Fibroblast of mammary gland (primary cell): Measurements from ENCODE around the gene IKZF2.
A peak's percentile ranks its signal among the peaks of the same experiment; 100 is the strongest.

Experiments used
- DNase-seq: peaks from one replicate; pipeline ENCODE4 v3.0.0-alpha.2; 2010; ENCODE audit warnings: low read depth
- H3K4me3 ChIP-seq: 2 replicates; pipeline ENCODE4 v1.5.1; 2011; ENCODE audit warnings: low read depth, mild to moderate bottlenecking, low read length, moderate library complexity; ENCODE audit not compliant: control insufficient read depth
- TF ChIP-seq, protein P1 (sequence below): conservative IDR thresholded peaks from 2 replicates; pipeline ENCODE4 v1.5.1; 2011; ENCODE audit warnings: low read depth, low read length, inconsistent platforms; ENCODE audit not compliant: control insufficient read depth, insufficient read depth

Gene IKZF2

DNA sequence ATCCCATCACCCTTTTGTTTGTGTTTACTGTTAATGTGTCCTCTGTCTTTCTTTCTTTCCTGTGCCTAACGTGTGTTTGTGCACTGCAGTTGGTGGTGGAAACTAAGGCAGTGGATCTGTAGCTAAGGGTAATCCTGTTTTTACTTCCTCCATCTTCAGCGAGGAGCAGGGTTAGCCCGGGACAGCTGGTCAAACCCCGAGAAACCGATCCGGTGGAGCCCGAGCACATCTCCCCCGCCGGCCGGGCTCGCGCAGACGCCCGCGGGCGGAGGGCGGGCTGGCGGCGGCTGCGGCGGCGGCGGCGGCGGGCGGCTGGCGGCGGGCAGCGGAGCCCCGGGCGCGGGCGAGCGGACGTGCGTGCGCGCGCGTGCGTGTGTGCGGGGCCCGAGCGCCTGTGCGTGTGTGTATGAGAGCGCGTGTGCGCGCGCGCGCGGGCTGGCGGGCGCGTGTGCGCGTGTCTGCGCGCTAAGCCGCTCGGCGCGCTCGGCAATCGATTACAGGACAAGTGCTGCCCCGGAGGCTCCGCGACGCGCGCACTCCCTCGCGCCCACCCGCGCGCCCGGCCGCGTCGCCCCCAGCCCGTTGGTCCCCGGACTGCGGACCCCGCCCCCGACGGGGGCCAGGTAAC, at the start of gene IKZF2:
Gene IKZF2, minus strand, starts transcription at position 176 of the 628 bp plus-strand sequence. CDS start 2,983 bp downstream, outside the sequence.
- peak; percentile 87 for DNase-seq
- TF ChIP-seq, protein P1, sequence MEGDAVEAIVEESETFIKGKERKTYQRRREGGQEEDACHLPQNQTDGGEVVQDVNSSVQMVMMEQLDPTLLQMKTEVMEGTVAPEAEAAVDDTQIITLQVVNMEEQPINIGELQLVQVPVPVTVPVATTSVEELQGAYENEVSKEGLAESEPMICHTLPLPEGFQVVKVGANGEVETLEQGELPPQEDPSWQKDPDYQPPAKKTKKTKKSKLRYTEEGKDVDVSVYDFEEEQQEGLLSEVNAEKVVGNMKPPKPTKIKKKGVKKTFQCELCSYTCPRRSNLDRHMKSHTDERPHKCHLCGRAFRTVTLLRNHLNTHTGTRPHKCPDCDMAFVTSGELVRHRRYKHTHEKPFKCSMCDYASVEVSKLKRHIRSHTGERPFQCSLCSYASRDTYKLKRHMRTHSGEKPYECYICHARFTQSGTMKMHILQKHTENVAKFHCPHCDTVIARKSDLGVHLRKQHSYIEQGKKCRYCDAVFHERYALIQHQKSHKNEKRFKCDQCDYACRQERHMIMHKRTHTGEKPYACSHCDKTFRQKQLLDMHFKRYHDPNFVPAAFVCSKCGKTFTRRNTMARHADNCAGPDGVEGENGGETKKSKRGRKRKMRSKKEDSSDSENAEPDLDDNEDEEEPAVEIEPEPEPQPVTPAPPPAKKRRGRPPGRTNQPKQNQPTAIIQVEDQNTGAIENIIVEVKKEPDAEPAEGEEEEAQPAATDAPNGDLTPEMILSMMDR: no peak

GRCh38 chr2:213199871-213200270, 48.5 kb upstream of the IKZF2 start:
- H3K4me3 ChIP-seq: no peak overlapping the region
- TF ChIP-seq, protein P1: no peak
- peak; percentile 63 for DNase-seq

More for the DNA sequence above, at the start of gene IKZF2:
- peak within 1 kb of the TSS; percentile 78 for H3K4me3 ChIP-seq

- H3K4me3 ChIP-seq: no peak overlapping the region
- peak; percentile 7 for DNase-seq
- TF ChIP-seq, protein P1: no peak
These were observed 37.8 kb upstream of the IKZF2 start for GRCh38 chr2:213189001-213189899.

DNA sequence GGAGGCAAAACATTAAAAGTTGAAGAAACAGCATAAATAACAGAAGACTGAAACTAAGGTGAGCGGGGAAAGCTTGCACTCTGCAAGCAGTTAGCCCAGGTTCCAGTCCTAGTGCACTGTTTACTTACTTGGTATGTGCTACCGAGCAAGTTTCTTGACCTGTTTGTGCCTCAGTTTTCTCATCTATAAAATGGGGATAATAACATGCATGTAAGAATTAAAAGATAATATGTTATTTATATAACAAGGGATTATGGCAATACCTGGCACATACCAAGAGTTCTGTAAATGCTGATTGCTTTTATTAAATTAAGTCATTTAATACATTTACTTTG, 37.1 kb upstream of the IKZF2 start:
- DNase-seq: no peak
- TF ChIP-seq, protein P1: no peak
- no peak overlapping the region for H3K4me3 ChIP-seq

- TF ChIP-seq, protein P1: no peak
- no peak for DNase-seq
- no peak overlapping the region for H3K4me3 ChIP-seq
These were observed 36.6 kb upstream of the IKZF2 start for GRCh38 chr2:213187833-213188532.

- TF ChIP-seq, protein P1: no peak
- peak; percentile 33 for DNase-seq
- H3K4me3 ChIP-seq: no peak overlapping the region
These were observed 36.0 kb upstream of the IKZF2 start for GRCh38 chr2:213187386-213187785.
